ENCODE results near the gene PAQR5.

DNA sequence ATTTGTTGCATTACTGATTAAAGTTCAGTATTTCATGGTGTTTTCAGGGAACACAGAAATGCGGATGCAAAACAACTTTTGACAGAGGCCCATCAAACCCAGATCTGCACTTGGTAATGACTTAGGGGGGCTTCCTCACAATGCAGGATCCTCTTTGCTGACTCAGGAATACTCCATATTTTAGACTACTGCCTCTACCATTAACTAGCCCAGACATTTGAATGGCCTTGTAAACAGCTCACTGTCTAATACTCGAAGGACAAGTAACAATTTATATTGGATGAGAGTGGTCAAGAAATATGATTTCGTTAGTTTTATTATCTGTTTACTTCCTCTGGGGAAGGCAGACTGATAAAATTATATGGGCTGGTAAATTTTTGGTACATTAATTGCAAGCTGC, 106.4 kb downstream of the PAQR5 start:
- TF ChIP-seq EZH2 (IDR thresholded peaks at IDR 0.05): no peak
- no peak for TF ChIP-seq POLR2AphosphoS5 (IDR thresholded peaks at IDR 0.05; ENCODE audit: borderline replicate concordance, low read depth, low read length)
- TF ChIP-seq FOXP2 (optimal IDR thresholded peaks at IDR 0.05; ENCODE audit: control extremely low read depth, extremely low read length, insufficient read depth): no peak

All from SK-N-MC (cell line).